PC-3 (cell line): Measurements from ENCODE around the gene GTF2H4. TPM values are rescaled to one million over a fixed set of nuclear protein-coding genes. Genes with fewer than 3 reads are reported as not detected.
A peak's percentile ranks its signal among the peaks of the same experiment; 100 is the strongest.
"Not testable (repeated sequence)": the region's sequence is repeated elsewhere in the genome, so short reads cannot be mapped to it uniquely, and the experiment has no call there.

Experiments used
- ATAC-seq: fragments of 200-7000 bp; cut with Tn5 transposase; 2 replicates; pipeline ENCODE4 v1.9.1; 2020; ENCODE audit warnings: mild to moderate bottlenecking, moderate library complexity
- Bru-seq: library from RNA; stranded (reverse); fragments of 400-500 nt; gene quantifications from one replicate; lab custom pipeline; 2021; lab: Mats Ljungman, UMichigan
- BruChase-seq, 2 experiments: library from RNA; stranded (reverse); fragments of 400-500 nt; gene quantifications; one replicate each; lab custom pipeline; 2021; lab: Mats Ljungman, UMichigan
- BruUV-seq: library from RNA; stranded (reverse); fragments of 400-500 nt; replicated peaks from 2 replicates; lab custom pipeline; 2021; lab: Mats Ljungman, UMichigan
- CTCF ChIA-PET: fragments of 300-600 bp; sonication (Branson Sonifier 250); formaldehyde crosslinking; loops from one replicate; lab custom pipeline; 2022; ENCODE audit warnings: antibody characterized with exemption; lab: Charles Lee
- POLR2A ChIA-PET: fragments of 300-600 bp; sonication (Branson Sonifier 250); formaldehyde crosslinking; loops from one replicate; lab custom pipeline; 2022; ENCODE audit warnings: antibody characterized with exemption; ENCODE audit not compliant: unreplicated experiment; lab: Charles Lee
- DNase-seq: peaks from one replicate; pipeline ENCODE4 v3.0.0-alpha.2; 2015
- H2AFZ ChIP-seq: fragments of 300-600 bp; sonication (generic); 2 replicates; pipeline ENCODE4 v1.6.0; 2016; ENCODE audit warnings: antibody characterized with exemption, low read length
- H3F3A ChIP-seq: fragments of 300-600 bp; sonication (generic); one replicate; pipeline ENCODE4 v1.6.0; 2017; ENCODE audit warnings: antibody characterized with exemption, low read length, control low read depth, mild to moderate bottlenecking; ENCODE audit not compliant: unreplicated experiment
- H3K27ac ChIP-seq: fragments of 300-600 bp; sonication (generic); 2 replicates; pipeline ENCODE4 v1.5.1; 2016; ENCODE audit warnings: mild to moderate bottlenecking, low read length
- H3K27me3 ChIP-seq: fragments of 300-600 bp; sonication (generic); 2 replicates; pipeline ENCODE4 v1.6.1; 2016; ENCODE audit warnings: low read length, mixed read lengths
- H3K36me3 ChIP-seq: fragments of 300-600 bp; sonication (generic); 2 replicates; pipeline ENCODE4 v1.6.1; 2016; ENCODE audit warnings: low read depth, mixed run types, low read length, mixed read lengths
- H3K4me1 ChIP-seq: fragments of 300-600 bp; sonication (generic); 2 replicates; pipeline ENCODE4 v1.5.1; 2016; ENCODE audit warnings: low read length; ENCODE audit not compliant: insufficient read depth
- H3K4me2 ChIP-seq: fragments of 300-600 bp; sonication (generic); 2 replicates; pipeline ENCODE4 v1.6.0; 2016; ENCODE audit warnings: low read length
- H3K4me3 ChIP-seq: fragments of 300-600 bp; sonication (generic); 2 replicates; pipeline ENCODE4 v1.5.1; 2016; ENCODE audit warnings: mild to moderate bottlenecking, low read length, mixed read lengths
- H3K79me2 ChIP-seq: fragments of 300-600 bp; sonication (generic); 2 replicates; pipeline ENCODE4 v1.6.1; 2017; ENCODE audit warnings: low read length, mixed read lengths
- H3K9ac ChIP-seq: fragments of 300-600 bp; sonication (generic); 2 replicates; pipeline ENCODE4 v1.6.0; 2016; ENCODE audit warnings: mild to moderate bottlenecking, low read length
- H3K9me2 ChIP-seq: fragments of 300-600 bp; sonication (generic); replicated peaks from 2 replicates; pipeline ENCODE4 v1.6.1; 2016; ENCODE audit warnings: mixed run types, low read length, mixed read lengths
- H3K9me3 ChIP-seq: fragments of 300-600 bp; sonication (generic); 2 replicates; pipeline ENCODE4 v1.6.1; 2016; ENCODE audit warnings: low read length, mixed read lengths
- H4K20me1 ChIP-seq: fragments of 300-600 bp; sonication (generic); 2 replicates; pipeline ENCODE4 v1.6.1; 2016; ENCODE audit warnings: low read length, mixed read lengths
- EZH2 ChIP-seq: fragments of 300-600 bp; sonication (generic); IDR thresholded peaks from one replicate; pipeline ENCODE4 v1.6.1; 2017; ENCODE audit warnings: antibody characterized with exemption, mild to moderate bottlenecking, low read length; ENCODE audit not compliant: unreplicated experiment
- EZH2phosphoT487 ChIP-seq: fragments of 300-600 bp; sonication (generic); IDR thresholded peaks from 2 replicates; pipeline ENCODE4 v1.6.1; 2018; ENCODE audit warnings: mild to moderate bottlenecking, antibody characterized with exemption, low read length, borderline replicate concordance
- intact Hi-C: fragments of 100-400 bp; cut with micrococcal nuclease; formaldehyde crosslinking; loops from 2 replicates; pipeline ENCODE4 v1.9.0; 2023
- long read RNA-seq: library from polyadenylated mRNA; unstranded; transcript quantifications from one replicate; pipeline ENCODE4 v2.0.0, GENCODE V29; 2021; ENCODE audit not compliant: unreplicated experiment
- total RNA-seq: library from RNA; depleted of rRNA; stranded (reverse); fragments of >200 nt; gene quantifications from 2 replicates; pipeline ENCODE4 v1.2.3, GENCODE V29; 2014; rRNA removed
- TF ChIP-seq, protein P1 (sequence below): fragments of 300-600 bp; sonication (generic); conservative IDR thresholded peaks from 2 replicates; pipeline ENCODE4 v1.5.1; 2017; ENCODE audit warnings: antibody characterized with exemption, low read depth, mild to moderate bottlenecking, low read length

The GTF2H4 gene
- total RNA-seq (21.7 and 28.7 TPM in 2 replicates), Bru-seq, nascent RNA (percentile 70 among the genes with signal in this experiment), BruChase-seq, experiment 1, labeled RNA remaining after a 6-hour chase (percentile 93 among the genes with signal in this experiment), BruChase-seq, experiment 2, labeled RNA remaining after a 2-hour chase (percentile 83 among the genes with signal in this experiment)
- long read RNA-seq, partial matches to known transcripts: 2 of 3 reads
- long read RNA-seq, other reads (novel, unspliced or antisense): 1 of 3 reads

DNA sequence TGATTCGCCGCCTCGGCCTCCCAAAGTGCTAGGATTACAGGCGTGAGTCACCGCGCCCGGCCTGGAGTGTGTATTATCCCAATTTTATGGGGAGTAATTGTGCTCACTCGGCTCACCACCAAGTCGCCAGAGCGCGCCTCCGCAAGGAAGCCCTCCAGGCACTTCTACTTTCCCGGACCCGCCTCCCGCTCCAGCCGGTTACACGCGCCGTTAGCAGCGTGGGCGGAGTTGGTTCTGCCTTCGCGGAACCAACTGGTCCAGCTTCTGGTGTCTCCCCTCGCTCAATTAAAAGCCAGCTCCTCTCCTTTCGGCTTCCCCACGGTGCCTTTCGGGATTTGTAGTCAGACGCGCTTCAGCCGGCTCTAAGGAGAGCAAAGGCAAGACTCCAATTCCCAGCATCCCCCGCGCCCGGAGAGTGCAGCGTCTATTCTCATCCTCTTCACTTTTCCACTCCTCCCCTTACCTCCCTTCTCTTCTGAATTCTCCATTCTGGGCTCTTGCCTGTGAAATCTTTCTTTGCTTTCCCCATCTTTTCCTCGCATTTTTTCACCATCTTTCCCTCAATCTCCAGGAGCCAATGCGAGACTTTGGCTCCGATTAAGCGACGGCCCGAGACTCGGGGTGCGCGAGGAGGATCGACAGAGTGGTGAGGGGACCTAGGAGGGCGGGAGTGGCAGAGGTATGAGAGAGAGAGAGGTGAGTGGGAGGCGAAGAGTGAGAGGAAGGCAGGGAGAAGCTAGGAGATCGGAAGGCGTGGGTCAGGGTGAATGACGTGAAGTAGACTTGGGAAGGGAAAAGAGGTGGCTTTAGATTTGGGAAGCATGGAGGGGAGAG lies at the start of gene GTF2H4:
GTF2H4 (plus strand) TSS at position 450 of the 834 bp plus-strand sequence.
- intact Hi-C loops: no loop called here
- peak within 1 kb of the TSS; percentile 100 for H3K4me3 ChIP-seq
- POLR2A ChIA-PET: interaction anchor here (0.5 to 0.9 kb wide), 4 partner anchors 21 to 177 kb away, joined by 3 to 7 read pairs (median 4); no protein-coding TSS in a partner anchor

DNA sequence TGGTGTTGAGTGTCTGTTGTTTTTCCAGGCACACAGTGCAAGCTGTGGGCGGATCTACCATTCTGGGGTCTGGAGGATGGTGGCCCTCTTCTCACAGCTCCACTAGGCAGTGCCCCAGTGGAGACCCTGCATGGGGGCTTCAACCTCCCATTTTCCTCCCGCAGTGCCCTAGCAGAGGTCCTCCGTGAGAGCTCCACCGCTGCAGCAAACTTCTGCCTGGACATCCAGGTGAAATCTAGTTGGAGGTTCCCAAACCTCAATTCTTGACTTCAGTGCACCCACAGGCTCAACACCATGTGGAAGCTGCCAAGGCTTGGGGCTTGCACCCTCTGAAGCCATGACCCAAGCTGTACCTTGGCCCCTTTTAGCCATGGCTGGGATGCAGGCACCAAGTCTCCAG lies 48.3 kb upstream of the GTF2H4 start:
- H3K27ac ChIP-seq, H3K9ac ChIP-seq, ATAC-seq, H3K4me1 ChIP-seq, H3K4me3 ChIP-seq, CTCF ChIA-PET, H3F3A ChIP-seq, POLR2A ChIA-PET, H3K36me3 ChIP-seq, H3K4me2 ChIP-seq, H4K20me1 ChIP-seq, H3K79me2 ChIP-seq, intact Hi-C loops, H3K9me2 ChIP-seq, H2AFZ ChIP-seq, DNase-seq, H3K27me3 ChIP-seq, BruUV-seq, H3K9me3 ChIP-seq: not testable (repeated sequence)

More for the DNA sequence above, at the start of gene GTF2H4:
- ATAC-seq (peak; percentile 97), DNase-seq (peak; percentile 99)
- CTCF ChIA-PET: interaction anchor here (0.6 to 1.0 kb wide), 3 partner anchors 88 to 218 kb away, joined by 3 read pairs; no protein-coding TSS in a partner anchor
- no TSS peak for BruUV-seq
- no peaks in the 10 kb centered on the region for H3K27me3 ChIP-seq
- H3K9me3 ChIP-seq: no peaks in the 10 kb centered on the region
- no peaks in the 10 kb centered on the region for H3F3A ChIP-seq
- peaks cover 6% of the 10 kb centered on the region; the same call in 1 of the 2 replicates for H3K36me3 ChIP-seq
- peak within 1 kb of the TSS; percentile 93 for H3K9ac ChIP-seq
- no peaks in the 10 kb centered on the region for H4K20me1 ChIP-seq
- H3K4me2 ChIP-seq: peak within 1 kb of the TSS; percentile 88
- TF ChIP-seq EZH2 (no peak), EZH2phosphoT487 (no peak)
- TF ChIP-seq, protein P1, sequence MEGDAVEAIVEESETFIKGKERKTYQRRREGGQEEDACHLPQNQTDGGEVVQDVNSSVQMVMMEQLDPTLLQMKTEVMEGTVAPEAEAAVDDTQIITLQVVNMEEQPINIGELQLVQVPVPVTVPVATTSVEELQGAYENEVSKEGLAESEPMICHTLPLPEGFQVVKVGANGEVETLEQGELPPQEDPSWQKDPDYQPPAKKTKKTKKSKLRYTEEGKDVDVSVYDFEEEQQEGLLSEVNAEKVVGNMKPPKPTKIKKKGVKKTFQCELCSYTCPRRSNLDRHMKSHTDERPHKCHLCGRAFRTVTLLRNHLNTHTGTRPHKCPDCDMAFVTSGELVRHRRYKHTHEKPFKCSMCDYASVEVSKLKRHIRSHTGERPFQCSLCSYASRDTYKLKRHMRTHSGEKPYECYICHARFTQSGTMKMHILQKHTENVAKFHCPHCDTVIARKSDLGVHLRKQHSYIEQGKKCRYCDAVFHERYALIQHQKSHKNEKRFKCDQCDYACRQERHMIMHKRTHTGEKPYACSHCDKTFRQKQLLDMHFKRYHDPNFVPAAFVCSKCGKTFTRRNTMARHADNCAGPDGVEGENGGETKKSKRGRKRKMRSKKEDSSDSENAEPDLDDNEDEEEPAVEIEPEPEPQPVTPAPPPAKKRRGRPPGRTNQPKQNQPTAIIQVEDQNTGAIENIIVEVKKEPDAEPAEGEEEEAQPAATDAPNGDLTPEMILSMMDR: no peak
- H3K4me1 ChIP-seq: peaks cover 9% of the 10 kb centered on the region
- H3K9me2 ChIP-seq: no peaks in the 10 kb centered on the region
- H3K27ac ChIP-seq: peak within 1 kb of the TSS; percentile 40
- H3K79me2 ChIP-seq: peaks cover 18% of the 10 kb centered on the region
- peak within 1 kb of the TSS; percentile 99 for H2AFZ ChIP-seq

DNA sequence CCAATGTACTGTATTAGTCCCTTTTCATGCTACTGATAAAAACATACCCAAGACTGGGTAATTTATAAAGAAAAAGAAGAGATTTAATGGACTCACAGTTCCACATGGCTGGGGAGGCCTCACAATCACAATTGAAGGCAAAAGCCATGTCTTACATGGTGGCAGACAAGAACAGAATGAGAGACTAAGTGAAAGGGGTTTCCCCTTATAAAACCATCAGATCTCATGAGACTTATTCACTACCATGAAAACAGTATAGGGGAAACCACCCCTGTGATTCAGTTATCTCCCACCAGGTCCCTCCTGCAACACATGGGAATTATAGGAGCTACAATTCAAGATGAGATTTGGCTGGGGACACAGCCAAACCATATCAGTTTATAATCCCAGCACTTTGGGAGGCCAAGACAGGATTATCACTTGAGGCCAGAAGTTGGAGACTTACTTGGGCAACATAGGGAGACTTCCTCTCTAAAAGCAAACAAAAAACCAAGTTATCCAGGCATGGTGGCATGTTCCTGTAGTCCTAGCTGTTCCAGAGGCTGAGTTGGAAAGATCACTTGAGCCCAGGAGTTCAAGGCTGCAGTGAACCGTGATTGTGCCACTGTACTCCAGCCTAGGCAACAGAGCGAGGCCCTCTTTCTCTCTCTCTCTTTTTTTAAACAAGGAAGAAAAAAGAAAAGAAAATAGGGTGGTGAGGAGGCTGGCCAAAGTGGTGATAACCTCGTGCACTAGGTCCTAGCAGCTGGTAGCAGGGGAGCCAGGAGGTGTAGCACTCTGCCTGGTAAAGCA lies 46.6 kb upstream of the GTF2H4 start:
- Histone ChIP-seq H3K27ac (no peak overlapping the region), H3K79me2 (no peaks in the 10 kb centered on the region), H3K4me3 (no peak overlapping the region), H2AFZ (no peak overlapping the region), H3K9me2 (no peaks in the 10 kb centered on the region), H3K27me3 (no peaks in the 10 kb centered on the region), H3K4me2 (no peak overlapping the region), H3K9me3 (no peaks in the 10 kb centered on the region), H3K4me1 (no peaks in the 10 kb centered on the region), H3K36me3 (no peaks in the 10 kb centered on the region), H4K20me1 (no peaks in the 10 kb centered on the region), H3F3A (no peaks in the 10 kb centered on the region), H3K9ac (no peak overlapping the region)
- ATAC-seq (no peak), DNase-seq (no peak)
- TF ChIP-seq EZH2phosphoT487: no peak
- no peak for TF ChIP-seq EZH2
- TF ChIP-seq, protein P1: no peak
- CTCF ChIA-PET: no interaction called here
- intact Hi-C loops: no loop called here
- POLR2A ChIA-PET: no interaction called here
- no TSS peak for BruUV-seq
